ENCODE data around the gene SOX11.

SOX11 gene

GRCh38 chr2:5692561-5693286, 540 bp downstream of the SOX11 start:
- DNase-seq, result no peak

GRCh38 chr2:5693287-5694201, 1.4 kb downstream of the SOX11 start:
- no peak for DNase-seq

- no peak for DNase-seq
Measured at GRCh38 chr2:5694306-5694705, 2.1 kb downstream of the SOX11 start.

- DNase-seq, result no peak
Measured at GRCh38 chr2:5695654-5696403, 3.6 kb downstream of the SOX11 start.

- no peak for DNase-seq
Measured at GRCh38 chr2:5696404-5696944, 4.3 kb downstream of the SOX11 start.

- no peak for DNase-seq
Measured at GRCh38 chr2:5696945-5697521, 4.8 kb downstream of the SOX11 start.

GRCh38 chr2:5697562-5697961, 5.4 kb downstream of the SOX11 start:
- DNase-seq, result no peak

- DNase-seq, result no peak
Measured at GRCh38 chr2:5698134-5698533, 6.0 kb downstream of the SOX11 start.

GRCh38 chr2:5699963-5700362, 7.8 kb downstream of the SOX11 start:
- no peak for DNase-seq

- DNase-seq, result no peak
Measured at GRCh38 chr2:5700551-5700950, 8.4 kb downstream of the SOX11 start.

- DNase-seq, result no peak
Measured at GRCh38 chr2:5701266-5701665, 9.1 kb downstream of the SOX11 start.

- DNase-seq, result no peak
Measured at GRCh38 chr2:5703166-5703565, 11.0 kb downstream of the SOX11 start.

- DNase-seq, result no peak
Measured at GRCh38 chr2:5705490-5705889, 13.3 kb downstream of the SOX11 start.

- DNase-seq, result no peak
Measured at GRCh38 chr2:5706717-5707455, 14.7 kb downstream of the SOX11 start.

GRCh38 chr2:5710615-5711014, 18.4 kb downstream of the SOX11 start:
- DNase-seq, result no peak

GRCh38 chr2:5713101-5713500, 20.9 kb downstream of the SOX11 start:
- no peak for DNase-seq

GRCh38 chr2:5719629-5720334, 27.6 kb downstream of the SOX11 start:
- no peak for DNase-seq

- DNase-seq, result no peak
Measured at GRCh38 chr2:5720426-5720825, 28.2 kb downstream of the SOX11 start.

- DNase-seq, result no peak
Measured at GRCh38 chr2:5722236-5722635, 30.1 kb downstream of the SOX11 start.

GRCh38 chr2:5723791-5724735, 31.9 kb downstream of the SOX11 start:
- DNase-seq, result no peak

Data from NCI-H1436 (cell line).